Stimulated activated CD8-positive, alpha-beta memory T cell treated with anti-CD3 and anti-CD28 coated beads, Interleukin-4, amount 100 ng/mL, for 1 hour (primary cell): ENCODE measurements around the gene ADAM30.
"Not testable (repeated sequence)": the region's sequence is repeated elsewhere in the genome, so short reads cannot be mapped to it uniquely, and the experiment has no call there.

Source experiments
- DNase-seq, 2 donors: peaks; one replicate each; pipeline ENCODE4 v3.0.0-alpha.2; 2020; ENCODE audit warnings: low read depth in 2 of 2, low spot score in 1 of 2

Gene ADAM30

DNA sequence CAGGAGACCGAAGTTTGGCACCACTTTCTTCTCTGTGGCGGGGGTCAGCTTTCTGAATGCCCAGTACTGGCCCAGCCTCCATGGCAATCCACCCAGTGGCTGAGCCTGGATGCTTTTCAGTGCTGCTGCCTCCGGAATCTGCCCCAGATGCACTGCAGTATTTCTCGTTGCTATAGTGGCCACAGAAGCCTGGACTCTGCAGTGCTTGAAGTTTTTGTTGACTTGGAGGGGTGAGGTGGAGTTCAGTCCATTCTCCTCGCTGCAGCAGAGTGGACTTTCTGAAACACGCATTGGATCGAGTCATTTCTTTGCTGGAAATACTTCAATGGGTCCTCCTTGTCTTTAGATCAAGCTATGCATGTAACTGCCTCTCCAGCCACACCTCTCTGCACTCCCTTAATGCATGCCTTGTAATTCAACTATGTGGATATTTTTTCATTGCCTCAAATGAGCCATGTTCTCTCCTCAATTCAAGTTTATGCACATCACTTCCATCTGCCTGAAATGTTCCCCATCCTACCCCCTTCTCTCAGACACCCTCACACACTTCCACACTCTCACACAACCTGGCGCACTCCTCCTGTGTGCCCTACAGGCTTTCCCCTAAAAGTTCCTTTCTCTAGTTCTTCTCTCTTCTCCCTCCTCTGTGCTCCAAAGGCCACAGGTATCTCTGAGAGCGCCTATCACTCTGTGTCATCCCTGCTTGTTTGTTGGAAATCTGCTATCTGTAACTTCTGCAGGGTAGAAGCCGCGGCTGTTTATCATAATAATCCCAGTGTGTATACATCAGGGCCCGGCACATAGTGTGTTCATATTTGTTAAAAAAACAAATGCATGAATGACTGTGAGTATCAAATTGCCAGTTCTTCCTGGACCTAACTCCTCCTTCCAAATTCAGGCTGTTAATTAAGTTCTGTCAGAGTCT is 16.5 kb downstream of the ADAM30 start:
- no peak for DNase-seq

DNA sequence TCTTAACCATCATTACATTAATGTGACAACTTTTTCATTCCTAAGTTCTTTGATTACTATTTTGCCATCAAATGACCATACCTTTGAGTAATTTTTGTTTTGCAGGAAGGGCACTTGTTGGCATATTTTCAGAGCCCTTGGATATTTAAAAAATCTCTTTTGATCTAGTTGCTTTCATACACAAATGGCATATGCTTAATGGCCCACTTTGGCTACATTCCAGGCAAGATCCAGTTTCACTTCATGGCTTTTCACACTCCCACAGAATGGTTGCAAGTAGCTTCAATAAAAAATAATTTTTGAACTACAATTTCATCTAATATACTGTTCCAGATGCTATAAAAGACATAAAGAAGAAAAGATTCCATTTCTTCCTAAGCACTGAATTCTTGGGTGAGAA is 18.1 kb downstream of the ADAM30 start:
- DNase-seq, result no peak

DNA sequence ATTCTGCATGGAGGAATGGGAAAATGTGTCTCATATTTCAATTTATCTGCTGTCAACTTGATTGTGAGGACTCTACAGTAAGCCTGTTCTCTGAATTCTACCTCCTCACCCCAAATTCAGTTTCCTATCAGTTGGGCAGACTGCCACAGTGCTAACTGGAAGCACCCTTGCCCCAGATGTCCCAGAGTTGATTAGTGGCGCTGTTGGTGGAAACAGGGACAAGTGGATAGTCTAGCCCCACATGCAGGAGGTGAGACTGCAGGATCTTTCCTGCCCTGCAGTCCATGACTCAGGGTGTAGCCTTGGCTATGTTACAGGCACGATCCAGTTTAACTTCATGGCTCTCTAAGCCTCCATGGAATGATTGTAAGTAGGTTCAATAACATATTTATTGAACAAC is 22.1 kb downstream of the ADAM30 start:
- DNase-seq, result no peak

DNA sequence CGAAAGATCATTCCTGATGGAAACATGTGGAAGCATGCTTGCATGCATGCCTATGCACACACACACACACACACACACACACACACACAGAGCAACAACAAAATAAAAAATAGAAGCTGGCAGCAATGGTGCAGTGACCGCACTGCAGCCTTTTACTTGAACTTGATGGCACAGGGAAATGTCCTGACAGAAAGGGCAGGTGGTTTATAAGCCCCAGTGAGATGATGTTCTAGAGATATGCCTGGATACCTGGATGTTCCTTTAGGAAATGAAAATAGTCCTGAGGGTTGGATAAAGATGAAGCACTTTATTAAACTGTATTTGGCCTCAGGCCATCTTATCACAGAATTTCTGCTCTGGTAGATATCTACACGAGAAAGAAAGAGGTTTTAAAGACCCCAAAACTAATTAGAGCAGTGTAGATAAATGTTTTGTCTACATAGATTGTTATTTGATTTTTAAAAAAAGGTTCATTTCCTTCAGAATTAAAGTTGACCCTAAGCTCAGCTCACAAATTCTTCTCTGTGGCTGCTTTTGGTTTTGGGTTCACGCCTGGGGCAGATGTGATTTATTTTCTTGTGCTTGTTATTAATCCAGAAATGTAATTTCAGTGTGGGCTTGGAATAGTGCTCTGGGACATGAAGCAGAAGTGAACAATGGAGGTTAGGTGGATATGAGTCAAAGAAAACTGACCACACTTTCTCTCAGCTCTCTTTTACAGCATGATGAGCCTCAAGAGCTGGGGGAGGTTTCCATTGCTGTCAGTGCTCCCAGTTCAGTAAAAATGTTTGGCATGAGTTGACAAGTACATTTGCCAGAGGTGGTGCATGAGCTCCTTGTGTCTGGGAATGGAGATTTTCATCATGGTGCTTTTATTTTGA is 22.9 kb downstream of the ADAM30 start:
- no peak for DNase-seq

DNA sequence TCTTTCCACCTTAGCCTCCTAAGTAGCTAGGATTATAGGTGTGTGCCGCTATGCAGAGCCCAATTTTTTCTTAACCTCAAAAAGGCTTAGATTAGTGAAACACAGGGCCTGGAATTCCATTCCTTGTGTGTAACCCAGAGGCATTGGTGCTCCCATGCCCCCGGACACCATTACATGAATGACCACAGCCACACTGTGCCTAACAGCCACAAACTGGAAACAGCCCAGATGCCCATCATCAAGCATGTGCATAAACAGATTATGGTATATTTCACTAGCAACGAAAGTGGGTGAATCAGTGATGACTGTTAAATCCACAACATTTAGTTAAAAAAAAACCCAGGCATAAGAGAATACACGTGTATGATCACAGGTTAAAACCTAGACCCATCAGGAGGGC is 24.4 kb downstream of the ADAM30 start:
- DNase-seq, result no peak

GRCh38 chr1:119870917-119871596 is 25.3 kb downstream of the ADAM30 start:
- DNase-seq, result peak; percentile 34 to 35

DNA sequence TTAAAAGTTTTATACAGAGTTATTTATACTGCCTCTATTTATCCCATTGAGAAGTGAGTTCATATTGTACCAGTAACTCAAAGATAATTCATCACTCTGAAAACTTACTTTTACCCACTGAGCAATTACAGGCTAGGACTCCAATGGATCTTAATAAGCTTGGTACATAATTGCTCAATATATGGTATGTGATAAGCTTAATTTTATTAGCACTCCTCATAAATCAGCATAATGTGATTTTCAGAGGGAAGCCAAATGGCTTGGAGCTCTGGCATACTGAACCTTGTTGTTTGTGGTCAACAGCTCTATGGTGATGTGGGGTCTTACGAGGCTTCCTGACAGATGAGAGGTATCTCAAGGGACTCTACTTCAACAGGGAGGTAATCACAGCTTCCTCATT is 26.3 kb downstream of the ADAM30 start:
- DNase-seq, result no peak

- no peak for DNase-seq
Observed at GRCh38 chr1:119868176-119868575, 28.1 kb downstream of the ADAM30 start.

GRCh38 chr1:119866451-119866850 is 29.9 kb downstream of the ADAM30 start:
- no peak for DNase-seq

DNA sequence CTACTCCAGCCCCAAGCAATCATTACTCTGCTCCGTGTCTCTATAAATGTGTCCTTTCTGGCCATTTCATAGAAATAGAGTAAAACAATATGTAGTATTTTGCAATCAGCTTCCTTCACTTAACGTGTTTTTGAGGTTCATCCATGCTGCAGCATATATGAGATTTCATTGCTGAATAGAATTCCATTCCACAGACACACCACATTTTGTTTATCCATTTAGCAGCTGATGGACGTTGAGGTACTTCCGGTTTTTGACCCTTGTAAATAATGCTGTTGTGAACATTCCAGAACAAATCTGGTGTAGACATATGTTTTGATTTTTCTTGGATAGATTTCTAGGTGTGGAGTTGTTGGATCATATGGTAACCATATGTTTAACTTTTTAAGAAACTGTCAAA is 30.7 kb downstream of the ADAM30 start:
- no peak for DNase-seq

DNA sequence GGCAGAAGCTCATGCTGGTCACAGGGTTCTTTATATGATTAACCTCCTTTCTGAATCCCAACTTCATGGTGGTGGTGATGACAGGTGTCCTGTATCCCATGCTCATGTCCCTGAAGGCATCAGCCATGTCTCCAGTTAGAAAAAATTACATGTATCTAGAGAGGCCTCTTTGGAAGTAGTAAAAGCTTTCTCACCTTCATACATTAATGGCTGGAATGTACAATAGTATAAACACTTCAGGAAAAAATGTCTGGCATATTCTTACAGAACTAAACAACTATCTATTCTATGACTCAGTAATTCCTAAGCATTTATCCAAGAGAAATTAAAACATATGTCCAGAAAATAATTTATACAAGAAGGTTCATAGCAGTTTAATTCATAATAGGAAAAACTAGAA is 34.0 kb downstream of the ADAM30 start:
- no peak for DNase-seq

GRCh38 chr1:119861547-119861946 is 34.8 kb downstream of the ADAM30 start:
- no peak for DNase-seq

DNA sequence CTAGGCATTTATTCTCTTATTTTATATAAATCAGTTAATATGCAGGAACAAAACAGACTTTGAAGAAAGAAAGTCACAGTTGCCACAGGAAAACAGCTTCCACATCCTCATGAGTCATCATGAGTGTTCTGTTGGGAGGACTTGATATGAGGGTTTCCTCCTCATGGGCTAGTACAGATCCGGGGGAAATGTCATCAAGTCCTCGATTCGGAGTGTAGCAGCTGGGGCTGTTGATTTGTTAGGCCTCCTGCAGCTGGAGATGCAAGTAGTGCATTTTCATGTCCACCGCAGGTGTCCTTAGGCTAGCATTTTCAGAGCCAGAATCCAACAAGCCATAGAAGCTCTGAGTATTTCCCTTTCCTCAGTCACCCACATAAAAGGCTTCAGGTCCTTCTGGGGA is 36.7 kb downstream of the ADAM30 start:
- DNase-seq, result no peak

- DNase-seq, result not testable (repeated sequence)
Observed at GRCh38 chr1:119858556-119859214, 37.6 kb downstream of the ADAM30 start.

DNA sequence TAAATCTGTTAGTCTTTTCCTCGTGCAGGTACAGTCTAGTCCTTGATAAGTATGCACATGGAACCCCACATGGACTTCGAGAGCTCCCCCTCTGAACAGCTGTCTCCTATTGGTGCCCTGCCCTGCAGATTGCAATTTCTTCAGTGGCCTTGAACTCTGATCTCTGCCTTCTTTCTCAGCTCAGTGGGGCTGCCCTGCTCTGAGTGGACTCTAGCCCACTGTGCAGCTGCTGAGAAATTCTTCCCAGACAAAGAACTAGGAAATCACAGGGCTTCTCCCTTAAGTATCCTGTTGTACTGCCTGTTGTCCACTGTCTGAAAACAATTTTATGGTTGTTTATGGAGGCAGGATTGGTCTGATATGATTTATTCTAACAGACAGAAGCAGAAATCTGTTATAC is 38.2 kb downstream of the ADAM30 start:
- DNase-seq, result no peak

GRCh38 chr1:119853155-119853554 is 43.2 kb downstream of the ADAM30 start:
- no peak for DNase-seq

GRCh38 chr1:119844206-119844605 is 52.1 kb downstream of the ADAM30 start:
- not testable (repeated sequence) for DNase-seq
